Stimulated activated CD4-positive, alpha-beta T cell treated with anti-CD3 and anti-CD28 coated beads, Interleukin-12 subunit alpha, Interleukin-12 subunit beta, amount 100 ng/mL, for 4 hours (primary cell): Measurements from ENCODE around the gene CHMP2A.
"Not testable (repeated sequence)": the region's sequence is repeated elsewhere in the genome, so short reads cannot be mapped to it uniquely, and the experiment has no call there.

Source experiments
- DNase-seq: peaks from one replicate; pipeline ENCODE4 v3.0.0-alpha.2; 2020

Gene CHMP2A

DNA sequence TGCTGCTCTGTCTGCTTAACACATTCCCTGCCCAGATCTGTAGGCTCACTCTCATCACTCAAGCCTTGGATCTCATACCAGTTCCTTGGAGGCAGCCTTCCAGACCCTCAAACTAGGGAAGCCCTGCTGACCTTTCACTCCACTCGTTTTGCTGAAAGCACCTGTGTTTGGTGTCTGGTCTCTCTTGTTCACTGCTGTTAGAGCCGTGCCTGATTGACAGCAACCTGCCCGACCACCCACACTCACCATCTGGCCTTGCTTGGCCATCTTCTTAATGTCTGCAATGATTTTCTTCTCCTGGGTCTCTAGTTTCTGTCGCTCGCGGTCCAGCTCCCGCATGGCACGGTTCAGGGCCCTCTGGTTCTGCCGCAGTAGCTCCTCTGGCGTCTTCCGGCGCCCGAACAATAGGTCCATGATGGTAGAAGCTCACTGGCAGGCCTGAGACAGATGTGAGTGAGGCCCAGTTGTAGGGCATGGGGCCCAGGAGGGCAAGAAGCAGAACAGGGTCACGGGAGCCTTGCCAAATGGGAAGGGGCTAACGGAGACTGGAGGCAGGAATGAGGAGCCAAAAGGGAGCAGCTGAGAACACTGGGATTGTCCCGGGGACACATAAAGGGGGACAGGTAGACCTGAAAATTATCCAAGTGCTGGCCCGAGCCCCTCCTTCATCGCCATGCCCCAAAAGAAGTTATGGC is 959 bp downstream of the CHMP2A start:
- DNase-seq, result no peak

DNA sequence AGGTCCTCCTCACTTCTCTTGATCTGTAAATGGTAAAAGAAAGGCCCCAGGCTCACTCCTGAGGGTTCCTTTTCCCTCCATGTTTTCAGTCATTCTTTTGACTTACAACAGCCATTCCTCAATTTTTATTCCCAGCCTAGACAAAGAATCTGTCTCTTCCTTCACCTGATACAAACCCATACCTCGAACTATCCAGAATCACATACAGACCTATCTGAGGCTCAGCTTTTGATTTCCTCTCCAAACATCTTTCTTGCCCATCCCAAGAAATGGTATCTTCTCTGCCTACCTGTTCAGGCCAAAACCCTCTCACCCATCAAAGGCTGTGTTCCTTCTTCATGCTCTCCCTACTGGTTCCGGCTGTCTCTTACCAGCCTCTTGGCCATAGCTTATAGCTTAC is 2.2 kb downstream of the CHMP2A start:
- no peak for DNase-seq

DNA sequence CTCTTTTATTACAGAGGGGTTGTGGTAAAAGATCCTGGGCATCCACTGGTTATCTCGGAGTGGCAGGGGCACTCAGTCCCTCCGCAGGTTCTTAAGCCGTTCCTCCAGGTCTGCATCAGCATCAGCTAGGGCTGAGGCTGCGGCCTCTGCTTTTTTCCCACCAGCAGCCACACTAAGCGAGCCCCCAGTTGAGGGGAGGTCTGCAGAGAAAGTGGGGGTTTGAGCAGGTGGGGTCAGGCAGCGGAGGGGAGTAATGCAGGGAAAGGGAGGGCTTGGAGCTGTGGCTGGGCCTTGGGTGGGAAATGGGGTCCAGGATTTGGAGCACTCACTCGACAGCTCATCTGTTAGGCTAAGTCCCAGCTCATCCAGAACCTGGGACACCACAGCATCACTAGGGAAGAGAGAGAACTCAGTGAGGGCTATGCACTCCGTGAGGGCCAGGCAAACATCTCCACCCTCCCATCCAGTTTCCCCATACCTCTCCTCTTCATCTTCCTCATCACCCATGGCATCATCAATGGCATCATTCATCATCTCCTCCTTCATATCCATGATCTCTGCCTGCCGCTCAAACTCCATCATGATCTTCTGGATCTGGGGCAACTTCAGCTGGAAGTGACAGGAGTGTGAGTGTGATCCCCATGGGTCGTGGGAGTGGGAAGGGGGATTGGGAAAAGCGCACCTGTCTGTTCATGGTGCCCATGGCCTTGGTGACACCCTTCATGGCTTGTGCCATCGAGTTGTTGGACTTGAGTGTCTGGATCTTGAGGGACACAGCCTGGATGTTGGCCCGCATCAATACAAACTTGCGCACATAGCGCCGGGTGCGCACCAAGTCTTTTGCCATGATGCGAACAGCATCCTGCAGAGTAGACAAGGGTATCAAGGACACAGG is 3.1 kb downstream of the CHMP2A start:
- no peak for DNase-seq

GRCh38 chr19:58551123-58551497 is 3.8 kb downstream of the CHMP2A start:
- no peak for DNase-seq

- no peak for DNase-seq
These were observed 4.4 kb downstream of the CHMP2A start for GRCh38 chr19:58550362-58551122.

DNA sequence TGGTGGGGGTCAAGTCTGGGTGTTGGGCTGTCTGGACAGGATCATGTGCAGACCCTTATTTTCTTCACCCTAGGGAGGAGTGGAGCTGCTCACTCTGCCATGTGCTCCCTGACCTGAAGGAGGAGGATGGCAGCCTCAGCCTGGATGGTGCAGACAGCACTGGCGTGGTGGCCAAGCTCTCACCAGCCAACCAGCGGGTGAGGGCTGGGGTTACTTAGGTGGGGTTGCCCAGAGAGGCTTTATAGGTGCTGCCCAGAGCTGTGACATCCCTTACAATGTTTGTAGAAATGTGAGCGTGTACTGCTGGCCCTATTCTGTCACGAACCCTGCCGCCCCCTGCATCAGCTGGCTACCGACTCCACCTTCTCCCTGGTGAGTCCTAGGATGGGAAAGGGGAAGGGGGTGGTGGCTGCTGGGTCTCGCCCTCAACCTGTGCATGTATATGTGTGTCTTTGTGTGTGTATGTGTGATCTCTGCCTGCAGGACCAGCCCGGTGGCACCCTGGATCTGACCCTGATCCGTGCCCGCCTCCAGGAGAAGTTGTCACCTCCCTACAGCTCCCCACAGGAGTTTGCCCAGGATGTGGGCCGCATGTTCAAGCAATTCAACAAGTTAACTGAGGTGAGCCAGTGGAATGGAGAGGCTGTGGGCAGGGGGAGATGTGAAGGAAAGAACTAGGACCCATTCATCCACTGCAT is 5.1 kb downstream of the CHMP2A start:
- no peak for DNase-seq

DNA sequence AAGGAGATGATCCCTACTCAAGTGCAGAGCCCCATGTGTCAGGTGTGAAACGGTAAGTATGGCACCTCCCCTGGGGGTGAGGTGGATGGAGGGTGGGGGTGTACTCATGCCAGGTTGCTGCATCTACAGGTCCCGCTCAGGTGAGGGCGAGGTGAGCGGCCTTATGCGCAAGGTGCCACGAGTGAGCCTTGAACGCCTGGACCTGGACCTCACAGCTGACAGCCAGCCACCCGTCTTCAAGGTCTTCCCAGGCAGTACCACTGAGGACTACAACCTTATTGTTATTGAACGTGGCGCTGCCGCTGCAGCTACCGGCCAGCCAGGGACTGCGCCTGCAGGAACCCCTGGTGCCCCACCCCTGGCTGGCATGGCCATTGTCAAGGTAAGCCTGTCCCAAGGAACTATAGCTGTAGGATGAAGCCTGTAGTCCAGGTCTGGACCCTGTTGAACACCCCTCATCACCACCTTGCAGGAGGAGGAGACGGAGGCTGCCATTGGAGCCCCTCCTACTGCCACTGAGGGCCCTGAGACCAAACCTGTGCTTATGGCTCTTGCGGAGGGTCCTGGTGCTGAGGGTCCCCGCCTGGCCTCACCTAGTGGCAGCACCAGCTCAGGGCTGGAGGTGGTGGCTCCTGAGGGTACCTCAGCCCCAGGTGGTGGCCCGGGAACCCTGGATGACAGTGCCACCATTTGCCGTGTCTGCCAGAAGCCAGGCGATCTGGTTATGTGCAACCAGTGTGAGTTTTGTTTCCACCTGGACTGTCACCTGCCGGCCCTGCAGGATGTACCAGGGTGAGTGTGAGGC is 5.8 kb downstream of the CHMP2A start:
- DNase-seq, result no peak

GRCh38 chr19:58547323-58548312 is 7.3 kb downstream of the CHMP2A start:
- no peak for DNase-seq

- no peak for DNase-seq
These were observed 8.8 kb downstream of the CHMP2A start for GRCh38 chr19:58546019-58546530.

- DNase-seq, result no peak
These were observed 9.5 kb downstream of the CHMP2A start for GRCh38 chr19:58545286-58546018.

- peak; percentile 71 for DNase-seq
These were observed 10.2 kb downstream of the CHMP2A start for GRCh38 chr19:58544591-58545285.

GRCh38 chr19:58543826-58544590 is 10.9 kb downstream of the CHMP2A start, which contains the start of gene TRIM28:
TRIM28 (plus strand) TSS chr19:58544064; CDS start chr19:58544758, 694 bp downstream.
- peak; percentile 100 for DNase-seq

- not testable (repeated sequence) for DNase-seq
These were observed 12.1 kb downstream of the CHMP2A start for GRCh38 chr19:58542641-58543372.

DNA sequence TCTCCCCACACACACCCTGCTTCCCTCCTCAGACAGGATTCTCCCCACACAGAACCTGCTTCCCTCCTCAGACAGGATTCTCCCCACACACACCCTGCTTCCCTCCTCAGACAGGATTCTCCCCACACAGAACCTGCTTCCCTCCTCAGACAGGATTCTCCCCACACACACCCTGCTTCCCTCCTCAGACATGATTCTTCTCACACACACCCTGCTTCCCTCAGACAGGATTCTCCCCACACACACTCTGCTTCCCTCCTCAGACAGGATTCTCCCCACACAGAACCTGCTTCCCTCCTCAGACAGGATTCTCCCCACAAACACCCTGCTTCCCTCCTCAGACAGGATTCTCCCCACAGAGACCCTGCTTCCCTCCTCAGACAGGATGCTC is 15.7 kb downstream of the CHMP2A start:
- DNase-seq, result not testable (repeated sequence)

- no peak for DNase-seq
These were observed 16.4 kb downstream of the CHMP2A start for GRCh38 chr19:58538257-58539168.
